ENCODE results near the gene NSMCE1. TPM values are rescaled to one million over a fixed set of nuclear protein-coding genes. Genes with fewer than 3 reads are reported as not detected.

NSMCE1 gene
- total and polyA plus RNA-seq, 2 donors (not counting 1 experiment from before 2014, with no cell fraction given): 29.0 to 61.9 TPM

- peaks cover 8 to 18% of the 10 kb centered on the region in 2 donors for H3K4me1 ChIP-seq (ENCODE audit: control insufficient read depth in 2 of 2, insufficient read depth in 2 of 2, low read length in 2 of 2)
- no peaks in the 10 kb centered on the region for H3K9me3 ChIP-seq (ENCODE audit: control extremely low read depth in 1 of 3, control insufficient read depth in 2 of 3, insufficient read depth in 1 of 3, low read length in 2 of 3)
- ChIA-PET CTCF (interaction anchor here (1.1 to 2.2 kb wide), 4 partner anchors 13 to 147 kb away, joined by 3 to 9 read pairs (median 6); no protein-coding TSS in a partner anchor), POLR2A (interaction anchor here (1.2 kb wide), 1 partner anchor 9 kb away, joined by 3 read pairs; no protein-coding TSS in a partner anchor)
- peaks cover 14% of the 10 kb centered on the region for H3K4me1 Mint-ChIP-seq
- no peak overlapping the region for H2AFZ ChIP-seq (ENCODE audit: insufficient read depth, low read depth, low read length, poor library complexity, severe bottlenecking)
- TF ChIP-seq EZH2 (IDR thresholded peaks at IDR 0.05; ENCODE audit: borderline replicate concordance, insufficient read depth, low read depth, low read length, poor library complexity, severe bottlenecking) (no peak), CTCF (IDR thresholded peaks at IDR 0.05) (no peak)
- DNase-seq (no peak), ATAC-seq (ENCODE audit: low read depth) (no peak)
- H3K4me3 Mint-ChIP-seq: no peak overlapping the region
- H3K4me2 ChIP-seq (replicated peaks; ENCODE audit: low read depth, low read length, poor library complexity, severe bottlenecking): no peak overlapping the region
- peaks cover 0 to 51% of the 10 kb centered on the region in 2 experiments for H3K36me3 ChIP-seq (replicated peaks in 1 of 2; ENCODE audit: control extremely low read depth in 1 of 2, control insufficient read depth in 1 of 2, extremely low read depth in 1 of 2, insufficient read depth in 2 of 2, low read length in 1 of 2)
- H3K27me3 ChIP-seq (replicated peaks in 1 of 4; ENCODE audit: control extremely low read depth in 1 of 4, control insufficient read depth in 3 of 4, insufficient read depth in 4 of 4, low read length in 3 of 4): no peaks in the 10 kb centered on the region
- H3K9me3 Mint-ChIP-seq (ENCODE audit: insufficient read depth): no peaks in the 10 kb centered on the region
- H3K79me2 ChIP-seq (ENCODE audit: control insufficient read depth, insufficient read depth, low read length): no peaks in the 10 kb centered on the region
- no peaks in the 10 kb centered on the region for H3K27me3 Mint-ChIP-seq
- no peak overlapping the region for H3K27ac ChIP-seq (ENCODE audit: low read length in 2 of 2)
- no peak overlapping the region for H3K4me3 ChIP-seq (ENCODE audit: control extremely low read depth in 1 of 5, extremely low read depth in 1 of 5, insufficient read depth in 1 of 5, low read depth in 2 of 5, low read length in 4 of 5)
- WGBS (ENCODE audit: insufficient coverage): 95% methylated on average over 6 of the region's 8 CpGs
- intact Hi-C loops (cut with micrococcal nuclease): no loop called here
- no peak overlapping the region for H3K27ac Mint-ChIP-seq
- no peaks in the 10 kb centered on the region for H4K20me1 ChIP-seq (ENCODE audit: control insufficient read depth, insufficient read depth, low read length, poor library complexity, severe bottlenecking)
- no peak overlapping the region for H3K9ac ChIP-seq (ENCODE audit: low read length)
Observed at GRCh38 chr16:27221576-27222248, 46.9 kb downstream of the NSMCE1 start.

GRCh38 chr16:27220991-27221390 is 47.6 kb downstream of the NSMCE1 start:
- H3K4me3 Mint-ChIP-seq: no peak overlapping the region
- intact Hi-C loops (cut with micrococcal nuclease): no loop called here
- ATAC-seq (ENCODE audit: low read depth): no peak
- H3K4me1 Mint-ChIP-seq: peaks cover 8% of the 10 kb centered on the region
- TF ChIP-seq EZH2 (IDR thresholded peaks at IDR 0.05; ENCODE audit: borderline replicate concordance, insufficient read depth, low read depth, low read length, poor library complexity, severe bottlenecking): no peak
- TF ChIP-seq CTCF (IDR thresholded peaks at IDR 0.05): no peak
- Histone ChIP-seq H3K4me1 (ENCODE audit: control insufficient read depth in 2 of 2, insufficient read depth in 2 of 2, low read length in 2 of 2) (peaks cover 1 to 10% of the 10 kb centered on the region in 2 donors), H3K4me2 (replicated peaks; ENCODE audit: low read depth, low read length, poor library complexity, severe bottlenecking) (no peak overlapping the region), H3K79me2 (ENCODE audit: control insufficient read depth, insufficient read depth, low read length) (no peaks in the 10 kb centered on the region), H3K27me3 (replicated peaks in 1 of 4; ENCODE audit: control extremely low read depth in 1 of 4, control insufficient read depth in 3 of 4, insufficient read depth in 4 of 4, low read length in 3 of 4) (no peaks in the 10 kb centered on the region), H2AFZ (ENCODE audit: insufficient read depth, low read depth, low read length, poor library complexity, severe bottlenecking) (no peak overlapping the region), H3K9me3 (ENCODE audit: control extremely low read depth in 1 of 3, control insufficient read depth in 2 of 3, insufficient read depth in 1 of 3, low read length in 2 of 3) (no peaks in the 10 kb centered on the region), H4K20me1 (ENCODE audit: control insufficient read depth, insufficient read depth, low read length, poor library complexity, severe bottlenecking) (no peaks in the 10 kb centered on the region), H3K27ac (ENCODE audit: low read length in 2 of 2) (no peak overlapping the region), H3K4me3 (ENCODE audit: control extremely low read depth in 1 of 5, extremely low read depth in 1 of 5, insufficient read depth in 1 of 5, low read depth in 2 of 5, low read length in 4 of 5) (no peak overlapping the region), H3K36me3 (replicated peaks in 1 of 2; ENCODE audit: control extremely low read depth in 1 of 2, control insufficient read depth in 1 of 2, extremely low read depth in 1 of 2, insufficient read depth in 2 of 2, low read length in 1 of 2) (peaks cover 0 to 45% of the 10 kb centered on the region in 2 experiments), H3K9ac (ENCODE audit: low read length) (no peak overlapping the region)
- ChIA-PET POLR2A (interaction anchor here (1.2 kb wide), 1 partner anchor 10 kb away, joined by 3 read pairs; no protein-coding TSS in a partner anchor), CTCF (interaction anchor here (2.2 kb wide), 1 partner anchor 147 kb away, joined by 7 read pairs; no protein-coding TSS in a partner anchor)
- no peaks in the 10 kb centered on the region for H3K27me3 Mint-ChIP-seq
- WGBS (ENCODE audit: insufficient coverage): 98% methylated on average over 16 of the region's 16 CpGs
- DNase-seq: no peak
- no peak overlapping the region for H3K27ac Mint-ChIP-seq
- H3K9me3 Mint-ChIP-seq (ENCODE audit: insufficient read depth): no peaks in the 10 kb centered on the region

Measured in B cell (primary cell).